Measurements from ENCODE around the gene TYW1.

DNA sequence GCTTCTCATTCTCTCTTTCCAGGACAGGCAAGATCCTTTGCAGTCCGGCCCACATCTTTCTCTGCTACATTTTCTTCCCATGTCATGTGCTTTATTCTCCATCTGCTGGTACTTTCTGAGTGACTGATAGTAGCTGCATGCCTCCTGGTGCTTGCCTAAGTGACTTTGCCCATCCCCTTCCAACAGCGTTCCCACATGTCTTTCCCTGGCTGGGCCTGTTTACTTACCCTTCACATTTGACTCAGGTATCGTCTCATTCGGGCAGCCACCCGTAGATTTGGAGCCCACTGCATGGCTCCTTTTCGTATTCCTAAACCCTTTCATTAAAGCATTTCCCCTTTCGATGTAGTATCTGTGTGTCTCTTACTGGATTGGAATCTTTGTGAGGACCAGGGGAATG, 24.6 kb downstream of the TYW1 start:
- TF ChIP-seq MAX (IDR thresholded peaks at IDR 0.05) (no peak), CREB1 (IDR thresholded peaks at IDR 0.05; ENCODE audit: low read depth) (no peak), EP300 (IDR thresholded peaks at IDR 0.05; ENCODE audit: borderline replicate concordance) (no peak), NFIC (IDR thresholded peaks at IDR 0.05) (no peak), EGR1 (IDR thresholded peaks at IDR 0.05) (no peak), RAD21 (IDR thresholded peaks at IDR 0.05; ENCODE audit: low read depth) (no peak), ZBTB7A (IDR thresholded peaks at IDR 0.05; ENCODE audit: low read depth) (no peak), TAF1 (IDR thresholded peaks at IDR 0.05; ENCODE audit: low read depth) (no peak), YY1 (IDR thresholded peaks at IDR 0.05; ENCODE audit: low read depth) (no peak)
- TF ChIP-seq, protein P1, sequence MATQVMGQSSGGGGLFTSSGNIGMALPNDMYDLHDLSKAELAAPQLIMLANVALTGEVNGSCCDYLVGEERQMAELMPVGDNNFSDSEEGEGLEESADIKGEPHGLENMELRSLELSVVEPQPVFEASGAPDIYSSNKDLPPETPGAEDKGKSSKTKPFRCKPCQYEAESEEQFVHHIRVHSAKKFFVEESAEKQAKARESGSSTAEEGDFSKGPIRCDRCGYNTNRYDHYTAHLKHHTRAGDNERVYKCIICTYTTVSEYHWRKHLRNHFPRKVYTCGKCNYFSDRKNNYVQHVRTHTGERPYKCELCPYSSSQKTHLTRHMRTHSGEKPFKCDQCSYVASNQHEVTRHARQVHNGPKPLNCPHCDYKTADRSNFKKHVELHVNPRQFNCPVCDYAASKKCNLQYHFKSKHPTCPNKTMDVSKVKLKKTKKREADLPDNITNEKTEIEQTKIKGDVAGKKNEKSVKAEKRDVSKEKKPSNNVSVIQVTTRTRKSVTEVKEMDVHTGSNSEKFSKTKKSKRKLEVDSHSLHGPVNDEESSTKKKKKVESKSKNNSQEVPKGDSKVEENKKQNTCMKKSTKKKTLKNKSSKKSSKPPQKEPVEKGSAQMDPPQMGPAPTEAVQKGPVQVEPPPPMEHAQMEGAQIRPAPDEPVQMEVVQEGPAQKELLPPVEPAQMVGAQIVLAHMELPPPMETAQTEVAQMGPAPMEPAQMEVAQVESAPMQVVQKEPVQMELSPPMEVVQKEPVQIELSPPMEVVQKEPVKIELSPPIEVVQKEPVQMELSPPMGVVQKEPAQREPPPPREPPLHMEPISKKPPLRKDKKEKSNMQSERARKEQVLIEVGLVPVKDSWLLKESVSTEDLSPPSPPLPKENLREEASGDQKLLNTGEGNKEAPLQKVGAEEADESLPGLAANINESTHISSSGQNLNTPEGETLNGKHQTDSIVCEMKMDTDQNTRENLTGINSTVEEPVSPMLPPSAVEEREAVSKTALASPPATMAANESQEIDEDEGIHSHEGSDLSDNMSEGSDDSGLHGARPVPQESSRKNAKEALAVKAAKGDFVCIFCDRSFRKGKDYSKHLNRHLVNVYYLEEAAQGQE (IDR thresholded peaks at IDR 0.05; ENCODE audit: low read depth) = no peak
